GM23338 (cell line): Measurements from ENCODE around the gene TYMS. TPM values are rescaled to one million over a fixed set of nuclear protein-coding genes. Genes with fewer than 3 reads are reported as not detected.

Experiments
- ATAC-seq: fragments of 200-7000 bp; cut with Tn5 transposase; 3 replicates; pipeline ENCODE4 v1.9.1; 2020
- DNase-seq: peaks from one replicate; pipeline ENCODE4 v3.0.0-alpha.2; 2015; ENCODE audit warnings: low spot score
- H2AFZ ChIP-seq: fragments of 200-600 bp; sonication (generic); 2 replicates; pipeline ENCODE4 v1.8.0; 2016; ENCODE audit warnings: antibody characterized with exemption, mild to moderate bottlenecking, moderate library complexity
- H3F3A ChIP-seq: fragments of 200-600 bp; sonication (generic); replicated peaks from 2 replicates; pipeline ENCODE4 v1.8.0; 2017; ENCODE audit warnings: antibody characterized with exemption, mixed run types, low read depth
- H3K27ac ChIP-seq: fragments of 200-600 bp; sonication (generic); 2 replicates; pipeline ENCODE4 v1.6.1; 2016; ENCODE audit warnings: low read depth
- H3K27me3 ChIP-seq: fragments of 200-600 bp; sonication (generic); 2 replicates; pipeline ENCODE4 v1.8.0; 2016; ENCODE audit warnings: mild to moderate bottlenecking, mixed run types, moderate library complexity; ENCODE audit not compliant: insufficient read depth
- H3K36me3 ChIP-seq: fragments of 200-600 bp; sonication (generic); 2 replicates; pipeline ENCODE4 v1.8.0; 2016; ENCODE audit warnings: mild to moderate bottlenecking; ENCODE audit not compliant: insufficient read depth
- H3K4me1 ChIP-seq: fragments of 200-600 bp; sonication (generic); 2 replicates; pipeline ENCODE4 v1.8.0; 2016; ENCODE audit warnings: mild to moderate bottlenecking, moderate library complexity; ENCODE audit not compliant: insufficient read depth
- H3K4me2 ChIP-seq: fragments of 200-600 bp; sonication (generic); 2 replicates; pipeline ENCODE4 v1.7.1; 2017; ENCODE audit warnings: mixed run types
- H3K4me3 ChIP-seq: fragments of 200-600 bp; sonication (generic); 2 replicates; pipeline ENCODE4 v1.6.1; 2016; ENCODE audit warnings: mixed run types
- H3K79me2 ChIP-seq: fragments of 200-600 bp; sonication (generic); replicated peaks from 2 replicates; pipeline ENCODE4 v1.8.0; 2017; ENCODE audit warnings: mild to moderate bottlenecking; ENCODE audit not compliant: insufficient read depth
- H3K9me2 ChIP-seq: fragments of 200-600 bp; sonication (generic); 2 replicates; pipeline ENCODE4 v1.8.0; 2017; ENCODE audit not compliant: insufficient read depth
- H4K20me1 ChIP-seq: fragments of 200-600 bp; sonication (generic); replicated peaks from 2 replicates; pipeline ENCODE4 v1.8.0; 2017; ENCODE audit warnings: mild to moderate bottlenecking; ENCODE audit not compliant: insufficient read depth
- H3K27ac Mint-ChIP-seq: 2 replicates; pipeline ENCODE4 v1.8.0; 2020; ENCODE audit warnings: inconsistent platforms, mild to moderate bottlenecking, moderate library complexity, mixed read lengths
- H3K27me3 Mint-ChIP-seq: 3 replicates; pipeline ENCODE4 v1.8.0; 2022; ENCODE audit warnings: low read depth, mild to moderate bottlenecking, moderate library complexity, mixed read lengths, inconsistent platforms; ENCODE audit not compliant: insufficient read depth, poor library complexity
- H3K36me3 Mint-ChIP-seq: 3 replicates; pipeline ENCODE4 v1.8.0; 2021; ENCODE audit warnings: low read depth, mild to moderate bottlenecking, inconsistent platforms, moderate library complexity, mixed read lengths
- H3K4me1 Mint-ChIP-seq: 3 replicates; pipeline ENCODE4 v1.8.0; 2020; ENCODE audit warnings: mild to moderate bottlenecking, inconsistent platforms, mixed read lengths
- H3K4me3 Mint-ChIP-seq: 3 replicates; pipeline ENCODE4 v1.8.0; 2021; ENCODE audit warnings: moderate library complexity, mild to moderate bottlenecking, inconsistent platforms, mixed read lengths
- H3K9me3 Mint-ChIP-seq: 3 replicates; pipeline ENCODE4 v1.8.0; 2020; ENCODE audit warnings: moderate library complexity, mild to moderate bottlenecking, inconsistent platforms, mixed read lengths
- CREB1 ChIP-seq: fragments of 250-450 bp; sonication (Bioruptor Pico); IDR thresholded peaks from 2 replicates; pipeline ENCODE4 v1.5.0; 2020; ENCODE audit warnings: low read depth, mild to moderate bottlenecking, moderate library complexity
- NANOG ChIP-seq: IDR thresholded peaks from 2 replicates; pipeline ENCODE4 v1.6.1; 2016; ENCODE audit warnings: antibody characterized with exemption, borderline replicate concordance
- POLR2AphosphoS5 ChIP-seq: IDR thresholded peaks from 2 replicates; pipeline ENCODE4 v1.6.1; 2016; ENCODE audit warnings: antibody characterized with exemption, low read depth
- ZNF331 ChIP-seq: fragments of 250-450 bp; sonication (Bioruptor Pico); IDR thresholded peaks from 2 replicates; pipeline ENCODE4 v1.5.0; 2020; ENCODE audit warnings: low read depth, mild to moderate bottlenecking, moderate library complexity
- polyA plus RNA-seq: library from polyadenylated mRNA; unstranded; fragments of >200 nt; fragmentation: Nextera tagmentation; extraction: Ambion mirVana; gene quantifications from 2 replicates; pipeline ENCODE4 v1.2.1, GENCODE V29; 2016
- total RNA-seq: library from RNA; depleted of rRNA; stranded (reverse); fragments of >200 nt; shearing (Covaris generic); gene quantifications from 2 replicates; pipeline ENCODE4 v1.2.3, GENCODE V29; 2014
- TF ChIP-seq, protein P1 (sequence below): fragments of 250-450 bp; sonication (Bioruptor Pico); IDR thresholded peaks from 2 replicates; pipeline ENCODE4 v1.5.0; 2020; ENCODE audit warnings: mild to moderate bottlenecking, moderate library complexity

The TYMS gene
- total and polyA plus RNA-seq, 2 experiments from 2014 or later, result 52.9 to 72.3 TPM

- TF ChIP-seq POLR2AphosphoS5 (no peak), ZNF331 (CRISPR knock-in tag) (no peak)
- TF ChIP-seq, protein P1, sequence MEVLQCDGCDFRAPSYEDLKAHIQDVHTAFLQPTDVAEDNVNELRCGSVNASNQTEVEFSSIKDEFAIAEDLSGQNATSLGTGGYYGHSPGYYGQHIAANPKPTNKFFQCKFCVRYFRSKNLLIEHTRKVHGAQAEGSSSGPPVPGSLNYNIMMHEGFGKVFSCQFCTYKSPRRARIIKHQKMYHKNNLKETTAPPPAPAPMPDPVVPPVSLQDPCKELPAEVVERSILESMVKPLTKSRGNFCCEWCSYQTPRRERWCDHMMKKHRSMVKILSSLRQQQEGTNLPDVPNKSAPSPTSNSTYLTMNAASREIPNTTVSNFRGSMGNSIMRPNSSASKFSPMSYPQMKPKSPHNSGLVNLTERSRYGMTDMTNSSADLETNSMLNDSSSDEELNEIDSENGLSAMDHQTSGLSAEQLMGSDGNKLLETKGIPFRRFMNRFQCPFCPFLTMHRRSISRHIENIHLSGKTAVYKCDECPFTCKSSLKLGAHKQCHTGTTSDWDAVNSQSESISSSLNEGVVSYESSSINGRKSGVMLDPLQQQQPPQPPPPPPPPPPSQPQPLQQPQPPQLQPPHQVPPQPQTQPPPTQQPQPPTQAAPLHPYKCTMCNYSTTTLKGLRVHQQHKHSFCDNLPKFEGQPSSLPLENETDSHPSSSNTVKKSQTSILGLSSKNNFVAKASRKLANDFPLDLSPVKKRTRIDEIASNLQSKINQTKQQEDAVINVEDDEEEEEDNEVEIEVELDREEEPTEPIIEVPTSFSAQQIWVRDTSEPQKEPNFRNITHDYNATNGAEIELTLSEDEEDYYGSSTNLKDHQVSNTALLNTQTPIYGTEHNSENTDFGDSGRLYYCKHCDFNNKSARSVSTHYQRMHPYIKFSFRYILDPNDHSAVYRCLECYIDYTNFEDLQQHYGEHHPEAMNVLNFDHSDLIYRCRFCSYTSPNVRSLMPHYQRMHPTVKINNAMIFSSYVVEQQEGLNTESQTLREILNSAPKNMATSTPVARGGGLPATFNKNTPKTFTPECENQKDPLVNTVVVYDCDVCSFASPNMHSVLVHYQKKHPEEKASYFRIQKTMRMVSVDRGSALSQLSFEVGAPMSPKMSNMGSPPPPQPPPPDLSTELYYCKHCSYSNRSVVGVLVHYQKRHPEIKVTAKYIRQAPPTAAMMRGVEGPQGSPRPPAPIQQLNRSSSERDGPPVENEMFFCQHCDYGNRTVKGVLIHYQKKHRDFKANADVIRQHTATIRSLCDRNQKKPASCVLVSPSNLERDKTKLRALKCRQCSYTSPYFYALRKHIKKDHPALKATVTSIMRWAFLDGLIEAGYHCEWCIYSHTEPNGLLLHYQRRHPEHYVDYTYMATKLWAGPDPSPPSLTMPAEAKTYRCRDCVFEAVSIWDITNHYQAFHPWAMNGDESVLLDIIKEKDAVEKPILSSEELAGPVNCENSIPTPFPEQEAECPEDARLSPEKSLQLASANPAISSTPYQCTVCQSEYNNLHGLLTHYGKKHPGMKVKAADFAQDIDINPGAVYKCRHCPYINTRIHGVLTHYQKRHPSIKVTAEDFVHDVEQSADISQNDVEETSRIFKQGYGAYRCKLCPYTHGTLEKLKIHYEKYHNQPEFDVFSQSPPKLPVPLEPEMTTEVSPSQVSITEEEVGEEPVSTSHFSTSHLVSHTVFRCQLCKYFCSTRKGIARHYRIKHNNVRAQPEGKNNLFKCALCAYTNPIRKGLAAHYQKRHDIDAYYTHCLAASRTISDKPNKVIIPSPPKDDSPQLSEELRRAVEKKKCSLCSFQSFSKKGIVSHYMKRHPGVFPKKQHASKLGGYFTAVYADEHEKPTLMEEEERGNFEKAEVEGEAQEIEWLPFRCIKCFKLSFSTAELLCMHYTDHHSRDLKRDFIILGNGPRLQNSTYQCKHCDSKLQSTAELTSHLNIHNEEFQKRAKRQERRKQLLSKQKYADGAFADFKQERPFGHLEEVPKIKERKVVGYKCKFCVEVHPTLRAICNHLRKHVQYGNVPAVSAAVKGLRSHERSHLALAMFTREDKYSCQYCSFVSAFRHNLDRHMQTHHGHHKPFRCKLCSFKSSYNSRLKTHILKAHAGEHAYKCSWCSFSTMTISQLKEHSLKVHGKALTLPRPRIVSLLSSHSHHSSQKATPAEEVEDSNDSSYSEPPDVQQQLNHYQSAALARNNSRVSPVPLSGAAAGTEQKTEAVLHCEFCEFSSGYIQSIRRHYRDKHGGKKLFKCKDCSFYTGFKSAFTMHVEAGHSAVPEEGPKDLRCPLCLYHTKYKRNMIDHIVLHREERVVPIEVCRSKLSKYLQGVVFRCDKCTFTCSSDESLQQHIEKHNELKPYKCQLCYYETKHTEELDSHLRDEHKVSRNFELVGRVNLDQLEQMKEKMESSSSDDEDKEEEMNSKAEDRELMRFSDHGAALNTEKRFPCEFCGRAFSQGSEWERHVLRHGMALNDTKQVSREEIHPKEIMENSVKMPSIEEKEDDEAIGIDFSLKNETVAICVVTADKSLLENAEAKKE (CRISPR knock-in tag), result no peak
Observed at GRCh38 chr18:692824-693223, 35.4 kb downstream of the TYMS start (continued).

- TF ChIP-seq POLR2AphosphoS5 (no peak), CREB1 (CRISPR knock-in tag) (no peak), ZNF331 (CRISPR knock-in tag) (no peak), NANOG (no peak)
- no peaks in the 10 kb centered on the region for H3K9me3 Mint-ChIP-seq
- Histone ChIP-seq H3K9me2 (no peaks in the 10 kb centered on the region), H3K4me1 (peaks cover 5% of the 10 kb centered on the region; the same call in 1 of the 2 replicates), H3K4me3 (no peak overlapping the region), H3K27ac (no peak overlapping the region), H3K79me2 (peaks cover 6% of the 10 kb centered on the region; the same call in 1 of the 2 replicates), H3K27me3 (no peaks in the 10 kb centered on the region), H3K4me2 (no peak overlapping the region), H3F3A (0 out of 2 replicates have a peak, but pooled peaks cover 2% of the 10 kb centered on the region), H3K36me3 (no peaks in the 10 kb centered on the region; the same call in 1 of the 2 replicates), H2AFZ (no peak overlapping the region), H4K20me1 (peaks cover 10% of the 10 kb centered on the region)
- peaks cover 9% of the 10 kb centered on the region for H3K4me1 Mint-ChIP-seq
- H3K27ac Mint-ChIP-seq, result no peak overlapping the region
- peaks cover 3% of the 10 kb centered on the region for H3K27me3 Mint-ChIP-seq
- ATAC-seq, result no peak
- no peak for DNase-seq
- H3K4me3 Mint-ChIP-seq, result no peak overlapping the region
- H3K36me3 Mint-ChIP-seq, result peaks cover 75% of the 10 kb centered on the region
Observed at GRCh38 chr18:693466-694187, 36.2 kb downstream of the TYMS start.
